Transverse colon (tissue), 4 donors: ENCODE data around the gene MSH3.

Experiments
- EP300 ChIP-seq: sonication (generic); formaldehyde crosslinking; IDR thresholded peaks from one replicate; pipeline ENCODE4 v1.6.1; 2017; ENCODE audit warnings: antibody characterized with exemption, low read depth
- POLR2A ChIP-seq: fragments of 450-650 bp; IDR thresholded peaks from one replicate; pipeline ENCODE4 v1.6.1; 2016; ENCODE audit warnings: antibody characterized with exemption, mild to moderate bottlenecking, moderate library complexity
- POLR2AphosphoS5 ChIP-seq, 3 donors: sonication (generic); formaldehyde crosslinking; IDR thresholded peaks; one replicate each; pipeline ENCODE4 v1.6.1; 2016; ENCODE audit warnings: antibody characterized with exemption in 3 of 3
- TF ChIP-seq, protein P1 (sequence below), 5 experiments: fragments of 200-600 bp in 3 of 5; fragments of 450-650 bp in 2 of 5; sonication (generic) in 3 of 5; IDR thresholded peaks; 1 replicate in 2 of 5; 2 replicates in 3 of 5; pipeline ENCODE4 v1.5.1; 2016 to 2017; ENCODE audit warnings: antibody characterized with exemption in 5 of 5, inconsistent platforms in 3 of 5, mild to moderate bottlenecking in 2 of 5, moderate library complexity in 1 of 5

DNA sequence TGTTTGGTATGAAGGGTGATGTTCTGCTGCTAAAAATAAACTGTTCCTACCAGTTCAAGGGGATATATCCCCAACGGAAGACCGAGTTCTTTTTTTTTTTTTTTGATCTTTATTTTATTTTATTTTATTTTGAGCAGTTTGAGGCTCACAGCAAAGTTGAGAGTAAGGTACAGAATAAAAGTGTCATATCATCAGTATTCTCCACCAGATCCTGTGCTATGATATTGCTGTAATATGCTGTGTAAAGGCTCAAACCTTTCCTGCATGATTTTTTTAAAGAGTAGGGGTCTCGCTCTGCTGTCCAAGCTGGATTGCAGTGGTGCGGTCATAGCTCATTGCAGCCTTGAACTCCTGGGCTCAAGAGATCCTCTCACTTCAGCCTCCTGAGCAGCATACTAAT lies 35.2 kb downstream of the MSH3 start:
- TF ChIP-seq, protein P1, sequence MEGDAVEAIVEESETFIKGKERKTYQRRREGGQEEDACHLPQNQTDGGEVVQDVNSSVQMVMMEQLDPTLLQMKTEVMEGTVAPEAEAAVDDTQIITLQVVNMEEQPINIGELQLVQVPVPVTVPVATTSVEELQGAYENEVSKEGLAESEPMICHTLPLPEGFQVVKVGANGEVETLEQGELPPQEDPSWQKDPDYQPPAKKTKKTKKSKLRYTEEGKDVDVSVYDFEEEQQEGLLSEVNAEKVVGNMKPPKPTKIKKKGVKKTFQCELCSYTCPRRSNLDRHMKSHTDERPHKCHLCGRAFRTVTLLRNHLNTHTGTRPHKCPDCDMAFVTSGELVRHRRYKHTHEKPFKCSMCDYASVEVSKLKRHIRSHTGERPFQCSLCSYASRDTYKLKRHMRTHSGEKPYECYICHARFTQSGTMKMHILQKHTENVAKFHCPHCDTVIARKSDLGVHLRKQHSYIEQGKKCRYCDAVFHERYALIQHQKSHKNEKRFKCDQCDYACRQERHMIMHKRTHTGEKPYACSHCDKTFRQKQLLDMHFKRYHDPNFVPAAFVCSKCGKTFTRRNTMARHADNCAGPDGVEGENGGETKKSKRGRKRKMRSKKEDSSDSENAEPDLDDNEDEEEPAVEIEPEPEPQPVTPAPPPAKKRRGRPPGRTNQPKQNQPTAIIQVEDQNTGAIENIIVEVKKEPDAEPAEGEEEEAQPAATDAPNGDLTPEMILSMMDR (IDR thresholded peaks at IDR 0.05): no peak
- TF ChIP-seq POLR2A (no peak), EP300 (no peak), POLR2AphosphoS5 (IDR thresholded peaks at IDR 0.05) (no peak)
